Ascending aorta (tissue), 2 donors: ENCODE results near the gene CRABP2. TPM values are rescaled to one million over a fixed set of nuclear protein-coding genes. Genes with fewer than 3 reads are reported as not detected.

Source experiments
- DNase-seq, 2 donors: peaks; one replicate each; pipeline ENCODE4 v3.0.0-alpha.2; 2019; ENCODE audit warnings: low spot score in 2 of 2
- H3K27ac ChIP-seq, 2 donors: fragments of 200-600 bp; sonication (generic); one replicate each; pipeline ENCODE4 v1.5.1; 2016 to 2017; ENCODE audit warnings: mild to moderate bottlenecking in 1 of 2
- H3K27me3 ChIP-seq: fragments of 200-600 bp; sonication (generic); one replicate; pipeline ENCODE4 v1.5.1; 2017
- H3K36me3 ChIP-seq, 2 donors: fragments of 200-600 bp; sonication (generic); one replicate each; pipeline ENCODE4 v1.5.1; 2016
- H3K4me1 ChIP-seq, 2 donors: fragments of 200-600 bp; sonication (generic); one replicate each; pipeline ENCODE4 v1.5.1; 2016 to 2017; ENCODE audit warnings: mild to moderate bottlenecking in 1 of 2
- H3K4me3 ChIP-seq, 2 donors: fragments of 200-600 bp; sonication (generic); one replicate each; pipeline ENCODE4 v1.5.1; 2016 to 2017; ENCODE audit warnings: mild to moderate bottlenecking in 1 of 2
- H3K9me3 ChIP-seq, 2 donors: fragments of 200-600 bp; sonication (generic); one replicate each; pipeline ENCODE4 v1.5.1; 2016
- intact Hi-C: fragments of 100-400 bp; cut with DNase I; formaldehyde crosslinking; loops from one replicate; pipeline ENCODE4 v1.15.1; 2023
- total RNA-seq: library from RNA; depleted of rRNA; stranded (reverse); fragments of >200 nt; gene quantifications from one replicate; pipeline ENCODE4 v1.1.0, GENCODE V29; 2016
- TF ChIP-seq, protein P1 (sequence below), 3 experiments: fragments of 200-600 bp in 2 of 3; fragments of 450-650 bp in 1 of 3; sonication (generic) in 2 of 3; IDR thresholded peaks; one replicate each; pipeline ENCODE4 v1.5.1; 2016 to 2019; ENCODE audit warnings: antibody characterized with exemption in 3 of 3, mild to moderate bottlenecking in 1 of 3, moderate library complexity in 1 of 3

Gene CRABP2
- total RNA-seq, 1 donor from 2014 or later = not detected

DNA sequence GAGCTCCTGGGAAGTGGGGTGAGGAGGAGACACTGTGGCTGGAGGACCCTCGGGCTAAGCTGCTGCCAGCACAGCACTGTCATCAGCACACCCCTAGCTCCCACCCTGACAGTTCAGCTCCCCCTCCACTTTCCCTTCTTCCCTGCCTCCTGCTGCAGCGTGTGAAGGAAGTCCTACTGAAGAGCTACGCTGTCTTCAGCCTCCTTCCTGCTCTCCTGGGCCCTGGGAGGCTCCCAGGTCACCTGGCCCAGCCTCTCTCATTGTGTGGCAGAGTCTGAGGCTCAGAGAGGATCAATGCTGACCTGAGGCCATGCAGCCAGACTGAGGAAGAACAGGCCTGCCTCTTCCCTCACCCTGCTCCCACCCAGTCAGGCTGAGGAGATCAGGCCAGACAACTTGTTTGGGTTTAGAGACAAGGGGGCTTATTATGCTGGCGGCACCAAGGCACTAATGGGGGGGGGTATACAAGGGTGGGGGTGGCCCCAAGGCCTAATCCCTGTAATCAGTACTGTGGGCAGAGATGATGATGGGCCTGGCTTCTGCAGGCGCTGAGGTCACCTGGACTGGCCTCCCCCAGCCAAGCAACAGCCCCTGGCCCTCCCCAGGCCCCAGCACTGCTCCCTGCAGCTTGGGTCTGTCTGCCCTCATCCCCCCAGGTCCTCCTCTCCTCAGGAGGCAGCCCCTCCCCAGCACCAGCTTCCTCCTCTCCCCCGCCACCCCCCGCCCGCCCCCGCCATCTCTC, 37.2 kb downstream of the CRABP2 start:
- Histone ChIP-seq H3K4me3 (no peak overlapping the region), H3K27me3 (no peaks in the 10 kb centered on the region), H3K9me3 (no peaks in the 10 kb centered on the region), H3K27ac (peak overlapping the region; percentile 88 to 90), H3K36me3 (peaks cover 0 to 11% of the 10 kb centered on the region in 2 donors), H3K4me1 (peaks cover 22 to 41% of the 10 kb centered on the region in 2 donors)
- DNase-seq = no peak
- intact Hi-C loops = no loop called here
- TF ChIP-seq, protein P1, sequence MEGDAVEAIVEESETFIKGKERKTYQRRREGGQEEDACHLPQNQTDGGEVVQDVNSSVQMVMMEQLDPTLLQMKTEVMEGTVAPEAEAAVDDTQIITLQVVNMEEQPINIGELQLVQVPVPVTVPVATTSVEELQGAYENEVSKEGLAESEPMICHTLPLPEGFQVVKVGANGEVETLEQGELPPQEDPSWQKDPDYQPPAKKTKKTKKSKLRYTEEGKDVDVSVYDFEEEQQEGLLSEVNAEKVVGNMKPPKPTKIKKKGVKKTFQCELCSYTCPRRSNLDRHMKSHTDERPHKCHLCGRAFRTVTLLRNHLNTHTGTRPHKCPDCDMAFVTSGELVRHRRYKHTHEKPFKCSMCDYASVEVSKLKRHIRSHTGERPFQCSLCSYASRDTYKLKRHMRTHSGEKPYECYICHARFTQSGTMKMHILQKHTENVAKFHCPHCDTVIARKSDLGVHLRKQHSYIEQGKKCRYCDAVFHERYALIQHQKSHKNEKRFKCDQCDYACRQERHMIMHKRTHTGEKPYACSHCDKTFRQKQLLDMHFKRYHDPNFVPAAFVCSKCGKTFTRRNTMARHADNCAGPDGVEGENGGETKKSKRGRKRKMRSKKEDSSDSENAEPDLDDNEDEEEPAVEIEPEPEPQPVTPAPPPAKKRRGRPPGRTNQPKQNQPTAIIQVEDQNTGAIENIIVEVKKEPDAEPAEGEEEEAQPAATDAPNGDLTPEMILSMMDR (IDR thresholded peaks at IDR 0.05) = no peak

DNA sequence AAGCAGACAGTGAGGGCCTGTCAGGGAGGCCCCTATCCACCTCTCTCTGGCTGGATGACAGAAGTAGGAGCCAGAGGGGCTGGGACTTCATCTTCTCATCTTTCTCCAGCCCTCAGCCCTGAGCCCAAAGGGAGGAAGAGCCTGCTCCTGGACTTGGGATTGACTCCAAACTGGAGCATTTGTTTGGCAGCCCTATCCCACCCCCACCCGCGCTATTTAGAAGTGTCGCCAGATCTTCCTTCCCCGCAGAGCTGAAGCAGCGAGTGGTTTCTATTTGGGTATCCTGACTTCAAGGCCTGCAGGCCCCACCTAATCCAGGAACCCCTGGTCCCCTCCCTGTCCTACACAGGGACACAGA, 37.8 kb downstream of the CRABP2 start:
- TF ChIP-seq, protein P1 (IDR thresholded peaks at IDR 0.05) = no peak
- Histone ChIP-seq H3K27me3 (no peaks in the 10 kb centered on the region), H3K9me3 (no peaks in the 10 kb centered on the region), H3K36me3 (peaks cover 0 to 11% of the 10 kb centered on the region in 2 donors), H3K27ac (peak overlapping the region; percentile 88 to 90), H3K4me1 (peaks cover 25 to 47% of the 10 kb centered on the region in 2 donors), H3K4me3 (no peak overlapping the region)
- DNase-seq = no peak
- intact Hi-C loops = no loop called here

DNA sequence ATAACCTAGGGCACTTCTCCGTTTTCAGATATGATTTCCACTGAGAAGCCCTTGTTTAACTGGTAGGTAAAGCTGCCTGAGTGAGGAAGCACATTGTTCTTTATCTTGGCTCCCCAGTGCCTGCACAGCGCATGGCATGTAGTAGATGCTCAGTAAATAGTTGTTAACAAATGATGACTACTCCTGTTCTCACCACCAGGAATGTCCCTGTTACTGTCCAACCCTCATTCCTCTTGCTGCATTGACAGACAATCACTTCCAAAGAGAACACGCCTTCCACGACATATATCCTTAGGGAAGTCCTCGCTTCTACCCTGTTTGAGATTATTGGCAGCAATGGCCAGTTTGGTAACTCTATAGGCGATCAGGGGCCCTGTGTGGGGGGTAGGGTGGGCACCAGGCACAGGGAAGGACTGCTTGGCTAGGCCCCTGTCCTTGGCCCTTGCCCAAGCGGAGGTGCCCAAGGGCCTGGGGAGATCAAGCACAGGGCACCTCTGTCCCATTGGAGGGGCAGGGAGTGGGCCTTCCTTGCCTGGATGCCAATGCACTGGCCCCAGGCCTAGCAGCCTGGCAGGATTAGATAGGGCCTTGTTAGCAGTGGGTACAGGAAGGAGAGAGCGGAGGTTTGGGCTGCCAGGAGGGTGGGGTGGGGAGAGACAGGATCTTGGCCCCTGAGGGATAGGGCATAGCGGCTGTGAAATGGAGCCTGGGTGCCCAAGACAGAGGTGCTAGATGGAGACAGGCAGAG, 38.3 kb downstream of the CRABP2 start:
- Histone ChIP-seq H3K4me3 (no peak overlapping the region), H3K27me3 (no peaks in the 10 kb centered on the region), H3K27ac (peak overlapping the region; percentile 88 to 90), H3K9me3 (no peaks in the 10 kb centered on the region), H3K36me3 (peaks cover 0 to 7% of the 10 kb centered on the region in 2 donors), H3K4me1 (peaks cover 30 to 52% of the 10 kb centered on the region in 2 donors)
- DNase-seq = no peak
- intact Hi-C loops = no loop called here
- TF ChIP-seq, protein P1 (IDR thresholded peaks at IDR 0.05) = no peak

DNA sequence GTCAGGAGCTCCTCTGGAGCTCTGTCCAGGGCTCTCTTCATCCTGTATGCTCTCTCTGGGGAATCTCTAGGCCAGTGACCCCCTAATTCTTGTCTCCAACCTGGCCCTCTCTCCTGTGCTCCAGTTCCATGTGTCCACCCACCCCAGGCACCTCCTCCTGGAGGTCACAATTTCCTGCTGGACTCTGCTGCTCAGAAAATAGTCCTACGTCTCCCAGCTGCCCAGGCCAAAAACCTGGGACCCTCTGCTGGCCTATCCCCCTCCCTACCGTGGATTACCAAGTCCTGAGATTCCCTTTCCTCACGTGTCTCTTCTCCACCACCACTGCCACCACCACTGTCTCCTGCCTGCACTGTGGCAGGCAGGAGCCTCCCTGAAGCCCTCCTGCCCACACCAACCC, 39.8 kb downstream of the CRABP2 start:
- no peak for DNase-seq
- peak overlapping the region; percentile 88 to 90 for H3K27ac ChIP-seq
- no peaks in the 10 kb centered on the region for H3K27me3 ChIP-seq
- TF ChIP-seq, protein P1 (IDR thresholded peaks at IDR 0.05) = no peak
- intact Hi-C loops = no loop called here
- H3K4me1 ChIP-seq = peaks cover 35 to 65% of the 10 kb centered on the region in 2 donors
- H3K4me3 ChIP-seq = peak overlapping the region in 1 of 2 donors; percentile 24
- no peaks in the 10 kb centered on the region for H3K36me3 ChIP-seq
- H3K9me3 ChIP-seq = no peaks in the 10 kb centered on the region

DNA sequence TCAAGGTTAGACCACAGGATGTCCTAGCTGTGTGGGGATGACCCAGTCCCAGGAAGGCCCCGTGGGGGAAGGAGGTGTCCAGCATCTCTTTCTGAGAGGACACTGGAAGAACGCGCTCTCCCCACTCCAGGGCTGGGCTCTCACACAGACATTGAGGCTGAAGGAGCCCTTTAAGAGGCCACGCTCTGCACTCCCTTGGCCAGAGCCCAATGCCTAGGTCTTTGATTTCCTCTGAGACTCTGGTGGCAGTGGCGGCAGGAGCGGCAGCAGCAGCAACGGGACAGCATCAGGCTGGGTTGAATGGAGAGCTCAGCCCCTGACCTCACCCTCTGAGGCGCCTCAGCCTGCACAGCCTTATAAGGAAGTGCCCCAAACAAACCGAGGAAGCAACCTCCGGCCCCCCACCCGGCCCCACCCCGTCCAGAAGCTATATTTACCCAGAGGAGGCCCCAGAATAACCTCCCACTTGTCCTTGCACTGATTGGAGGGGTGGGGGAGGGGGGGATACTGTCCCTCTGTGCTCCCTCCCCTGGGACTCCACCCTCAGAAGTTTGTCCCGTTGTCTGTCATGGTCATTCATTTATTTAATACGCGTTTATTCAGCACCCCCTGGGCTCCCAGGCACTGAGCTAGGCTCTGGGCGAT, 40.5 kb downstream of the CRABP2 start:
- TF ChIP-seq, protein P1 (IDR thresholded peaks at IDR 0.05) = no peak
- intact Hi-C loops = loop anchor here (5.0 kb wide), 1 partner anchor 163 kb away; the partner anchor contains the start of gene MEF2D
- H3K4me3 ChIP-seq = peak overlapping the region in 1 of 2 donors; percentile 24
- no peaks in the 10 kb centered on the region for H3K27me3 ChIP-seq
- H3K9me3 ChIP-seq = no peaks in the 10 kb centered on the region
- DNase-seq = peak in 1 of 2 donors; percentile 80
- peaks cover 36 to 68% of the 10 kb centered on the region in 2 donors for H3K4me1 ChIP-seq
- no peaks in the 10 kb centered on the region for H3K36me3 ChIP-seq
- peak overlapping the region; percentile 88 to 90 for H3K27ac ChIP-seq
